ENCODE results near the gene GRM8.

DNA sequence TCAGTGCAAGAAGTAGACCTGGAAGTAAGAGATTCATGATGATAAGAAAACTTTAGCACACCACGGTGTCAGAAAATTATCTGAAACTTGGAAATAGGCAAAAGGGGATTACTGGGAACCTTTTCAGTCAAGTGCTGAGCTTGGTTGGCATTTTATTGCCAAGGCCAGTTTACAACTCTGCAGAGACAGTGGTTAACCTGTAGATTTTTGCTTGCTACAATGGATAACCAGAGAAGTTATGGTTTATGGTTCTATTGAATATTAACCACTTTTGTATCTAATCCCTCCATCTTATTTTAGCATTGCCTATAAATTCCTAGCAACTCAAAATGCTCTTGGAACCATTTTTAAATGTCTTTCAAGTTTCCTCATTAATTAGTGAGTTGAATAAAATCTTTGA lies 13.3 kb upstream of the GRM8 start:
- TF ChIP-seq, protein P1, sequence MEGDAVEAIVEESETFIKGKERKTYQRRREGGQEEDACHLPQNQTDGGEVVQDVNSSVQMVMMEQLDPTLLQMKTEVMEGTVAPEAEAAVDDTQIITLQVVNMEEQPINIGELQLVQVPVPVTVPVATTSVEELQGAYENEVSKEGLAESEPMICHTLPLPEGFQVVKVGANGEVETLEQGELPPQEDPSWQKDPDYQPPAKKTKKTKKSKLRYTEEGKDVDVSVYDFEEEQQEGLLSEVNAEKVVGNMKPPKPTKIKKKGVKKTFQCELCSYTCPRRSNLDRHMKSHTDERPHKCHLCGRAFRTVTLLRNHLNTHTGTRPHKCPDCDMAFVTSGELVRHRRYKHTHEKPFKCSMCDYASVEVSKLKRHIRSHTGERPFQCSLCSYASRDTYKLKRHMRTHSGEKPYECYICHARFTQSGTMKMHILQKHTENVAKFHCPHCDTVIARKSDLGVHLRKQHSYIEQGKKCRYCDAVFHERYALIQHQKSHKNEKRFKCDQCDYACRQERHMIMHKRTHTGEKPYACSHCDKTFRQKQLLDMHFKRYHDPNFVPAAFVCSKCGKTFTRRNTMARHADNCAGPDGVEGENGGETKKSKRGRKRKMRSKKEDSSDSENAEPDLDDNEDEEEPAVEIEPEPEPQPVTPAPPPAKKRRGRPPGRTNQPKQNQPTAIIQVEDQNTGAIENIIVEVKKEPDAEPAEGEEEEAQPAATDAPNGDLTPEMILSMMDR (IDR thresholded peaks at IDR 0.05; ENCODE audit: low read depth, low read length, missing input control), result no peak
- TF ChIP-seq, protein P2, sequence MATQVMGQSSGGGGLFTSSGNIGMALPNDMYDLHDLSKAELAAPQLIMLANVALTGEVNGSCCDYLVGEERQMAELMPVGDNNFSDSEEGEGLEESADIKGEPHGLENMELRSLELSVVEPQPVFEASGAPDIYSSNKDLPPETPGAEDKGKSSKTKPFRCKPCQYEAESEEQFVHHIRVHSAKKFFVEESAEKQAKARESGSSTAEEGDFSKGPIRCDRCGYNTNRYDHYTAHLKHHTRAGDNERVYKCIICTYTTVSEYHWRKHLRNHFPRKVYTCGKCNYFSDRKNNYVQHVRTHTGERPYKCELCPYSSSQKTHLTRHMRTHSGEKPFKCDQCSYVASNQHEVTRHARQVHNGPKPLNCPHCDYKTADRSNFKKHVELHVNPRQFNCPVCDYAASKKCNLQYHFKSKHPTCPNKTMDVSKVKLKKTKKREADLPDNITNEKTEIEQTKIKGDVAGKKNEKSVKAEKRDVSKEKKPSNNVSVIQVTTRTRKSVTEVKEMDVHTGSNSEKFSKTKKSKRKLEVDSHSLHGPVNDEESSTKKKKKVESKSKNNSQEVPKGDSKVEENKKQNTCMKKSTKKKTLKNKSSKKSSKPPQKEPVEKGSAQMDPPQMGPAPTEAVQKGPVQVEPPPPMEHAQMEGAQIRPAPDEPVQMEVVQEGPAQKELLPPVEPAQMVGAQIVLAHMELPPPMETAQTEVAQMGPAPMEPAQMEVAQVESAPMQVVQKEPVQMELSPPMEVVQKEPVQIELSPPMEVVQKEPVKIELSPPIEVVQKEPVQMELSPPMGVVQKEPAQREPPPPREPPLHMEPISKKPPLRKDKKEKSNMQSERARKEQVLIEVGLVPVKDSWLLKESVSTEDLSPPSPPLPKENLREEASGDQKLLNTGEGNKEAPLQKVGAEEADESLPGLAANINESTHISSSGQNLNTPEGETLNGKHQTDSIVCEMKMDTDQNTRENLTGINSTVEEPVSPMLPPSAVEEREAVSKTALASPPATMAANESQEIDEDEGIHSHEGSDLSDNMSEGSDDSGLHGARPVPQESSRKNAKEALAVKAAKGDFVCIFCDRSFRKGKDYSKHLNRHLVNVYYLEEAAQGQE (IDR thresholded peaks at IDR 0.05), result no peak
- no peak for TF ChIP-seq TAF1 (conservative IDR thresholded peaks at IDR 0.05)
- TF ChIP-seq GABPA (IDR thresholded peaks at IDR 0.05 in 1 of 2, conservative IDR thresholded peaks at IDR 0.05 in 1 of 2), result no peak
- TF ChIP-seq YY1 (IDR thresholded peaks at IDR 0.05), result no peak
- TF ChIP-seq RXRA (IDR thresholded peaks at IDR 0.05), result no peak
- no peak for TF ChIP-seq EGR1 (IDR thresholded peaks at IDR 0.05; ENCODE audit: low read depth in 2 of 2)
